Dermis blood vessel endothelial cell (primary cell): ENCODE results near the gene ZC3HAV1L. TPM values are rescaled to one million over a fixed set of nuclear protein-coding genes. Genes with fewer than 3 reads are reported as not detected.
A peak's percentile ranks its signal among the peaks of the same experiment; 100 is the strongest.
"Not testable (repeated sequence)": the region's sequence is repeated elsewhere in the genome, so short reads cannot be mapped to it uniquely, and the experiment has no call there.

ENCODE experiments used
- DNase-seq: peaks from one replicate; pipeline ENCODE4 v3.0.0; 2010
- total RNA-seq: library from RNA; depleted of rRNA; stranded (reverse); fragments of >200 nt; gene quantifications from 2 replicates; pipeline ENCODE4 v1.2.3, GENCODE V29; 2014

The ZC3HAV1L gene
- total RNA-seq, 1 donor from 2014 or later: 20.8 TPM

DNA sequence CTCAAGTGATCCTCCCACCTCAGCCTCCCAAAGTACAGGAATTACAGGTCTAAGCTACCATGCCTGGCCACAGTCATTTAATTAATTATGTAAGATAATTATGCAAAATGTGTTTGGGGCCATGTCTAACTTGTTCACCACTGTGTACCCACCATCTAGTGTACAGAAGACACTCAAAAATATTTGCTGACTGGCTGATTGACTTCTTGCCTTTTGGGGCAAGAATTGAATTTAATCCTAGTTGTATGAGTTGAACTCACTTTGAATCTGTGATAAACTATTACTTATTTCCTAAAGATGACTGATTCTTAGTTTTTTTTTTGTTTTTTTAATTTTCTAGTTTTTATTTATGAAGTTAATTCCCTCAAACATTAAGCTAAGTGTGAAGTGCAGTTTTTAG, 15.8 kb upstream of the ZC3HAV1L start:
- DNase-seq: no peak

DNA sequence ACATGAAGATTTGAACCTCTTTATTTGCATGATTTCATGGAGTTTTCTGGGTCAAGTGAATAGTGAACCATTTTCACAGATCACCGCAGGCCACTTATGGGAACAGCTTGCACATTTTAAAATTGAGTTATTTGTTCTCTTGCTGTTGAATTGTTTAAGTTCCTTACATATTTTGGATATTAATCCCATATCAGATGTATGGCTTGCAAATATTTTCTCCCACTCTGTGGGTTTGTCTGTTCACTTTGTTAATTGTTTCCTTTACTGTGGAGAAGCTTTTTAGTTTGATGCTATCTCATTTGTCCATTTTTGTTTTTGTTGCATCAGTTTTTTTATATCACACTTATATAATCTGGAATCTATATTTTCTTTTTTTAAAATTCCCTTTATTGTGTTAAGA, 14.1 kb upstream of the ZC3HAV1L start:
- DNase-seq: no peak

DNA sequence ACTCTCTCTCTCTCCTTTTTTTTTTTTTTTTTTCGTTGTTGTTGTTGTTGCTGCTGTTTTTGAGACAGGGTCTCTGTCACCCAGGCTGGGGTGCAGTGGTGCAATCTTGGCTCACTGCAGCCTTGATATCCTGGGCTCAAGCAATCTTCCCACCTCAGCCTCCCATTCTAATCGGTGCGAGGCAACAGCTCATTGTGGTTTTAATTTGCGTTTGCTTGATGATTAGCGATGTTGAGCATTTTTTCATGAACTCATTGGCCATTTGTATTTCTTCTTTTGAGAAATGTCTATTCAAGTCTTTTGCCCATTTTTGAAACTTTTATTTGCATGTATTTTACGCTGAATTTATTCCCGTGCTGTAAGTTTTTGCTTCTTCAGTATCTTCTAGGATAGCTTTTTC, 13.3 kb upstream of the ZC3HAV1L start:
- no peak for DNase-seq

DNA sequence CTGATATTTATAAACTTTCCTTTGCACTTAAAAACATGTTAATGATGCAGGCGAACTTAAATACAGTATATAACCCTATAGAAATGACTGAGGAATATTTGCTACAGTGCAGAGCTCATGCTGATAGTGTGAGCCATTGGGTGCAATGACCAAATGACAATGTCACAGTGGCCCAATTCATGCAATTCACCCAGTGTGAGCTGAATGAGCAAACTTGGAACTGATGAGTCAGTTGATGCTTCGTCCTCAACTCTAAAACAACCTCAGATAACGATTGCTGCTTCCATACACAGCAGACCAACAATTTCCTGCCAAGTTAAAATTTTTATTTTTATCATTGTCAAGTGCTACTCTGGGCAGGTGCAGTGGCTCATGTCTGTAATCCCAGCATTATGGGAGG, 12.1 kb upstream of the ZC3HAV1L start:
- no peak for DNase-seq

DNA sequence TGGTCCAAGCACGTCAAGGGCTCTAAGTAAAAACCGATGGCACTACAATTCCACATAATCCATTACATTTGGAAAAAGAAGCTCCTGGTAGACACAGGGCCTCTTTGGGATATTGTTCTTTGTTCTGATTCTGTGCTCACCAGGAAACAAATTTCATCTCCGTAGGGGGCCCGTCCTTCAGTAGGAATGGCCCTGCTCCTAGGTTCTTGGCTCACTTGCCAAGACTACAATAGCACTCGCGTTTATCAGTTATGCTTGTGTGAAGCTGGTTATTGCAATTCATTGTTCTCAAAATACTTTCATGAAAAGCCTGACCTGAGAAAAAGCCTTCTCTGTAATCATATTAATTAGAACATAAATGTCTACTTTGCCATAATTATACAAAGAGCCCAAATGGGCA, 10.3 kb upstream of the ZC3HAV1L start:
- no peak for DNase-seq

DNA sequence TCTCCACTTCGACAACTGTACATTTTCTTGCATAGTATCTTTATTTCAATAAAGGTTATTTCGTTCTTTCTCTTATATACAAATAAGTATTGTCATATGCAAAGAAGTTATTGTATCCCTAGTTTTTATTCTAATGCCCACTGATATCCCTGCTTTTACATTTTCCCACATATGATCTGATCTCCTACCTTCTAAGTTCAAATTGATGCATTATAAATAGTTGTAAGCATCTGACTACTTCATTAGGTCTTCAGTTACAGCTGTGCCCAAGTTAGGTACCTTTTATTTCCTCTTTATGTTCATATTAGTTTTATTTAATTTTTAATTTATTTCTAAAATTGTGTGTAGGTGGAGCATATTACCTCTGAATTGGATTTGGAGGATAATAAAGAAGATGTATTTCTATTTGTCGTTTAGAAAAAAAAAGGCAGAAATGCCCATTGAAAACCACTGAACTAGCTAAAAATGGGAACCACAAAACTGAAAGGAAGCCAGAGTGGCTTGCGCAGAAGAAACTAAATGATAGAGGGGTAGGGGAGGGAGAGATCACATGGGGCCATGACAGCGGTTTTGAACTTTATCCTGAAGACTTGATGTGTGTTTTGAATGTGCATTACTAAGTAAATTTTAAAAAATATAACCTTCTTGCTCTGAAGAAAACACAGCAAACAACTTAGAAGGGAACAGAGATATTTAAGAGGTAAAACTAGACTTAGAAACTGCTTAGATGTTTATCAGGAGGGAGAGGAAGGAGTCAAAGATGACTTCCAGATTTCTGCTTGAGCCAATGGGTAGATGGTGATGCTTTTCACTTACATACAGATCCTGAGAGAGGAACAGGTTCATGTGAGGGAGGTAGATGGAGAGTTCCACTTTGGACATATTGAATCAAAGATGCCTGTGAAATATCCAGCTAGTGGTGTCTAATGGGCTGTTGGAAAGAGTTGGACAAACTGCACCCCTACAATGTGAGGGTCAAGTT, 9.3 kb upstream of the ZC3HAV1L start:
- DNase-seq: no peak

DNA sequence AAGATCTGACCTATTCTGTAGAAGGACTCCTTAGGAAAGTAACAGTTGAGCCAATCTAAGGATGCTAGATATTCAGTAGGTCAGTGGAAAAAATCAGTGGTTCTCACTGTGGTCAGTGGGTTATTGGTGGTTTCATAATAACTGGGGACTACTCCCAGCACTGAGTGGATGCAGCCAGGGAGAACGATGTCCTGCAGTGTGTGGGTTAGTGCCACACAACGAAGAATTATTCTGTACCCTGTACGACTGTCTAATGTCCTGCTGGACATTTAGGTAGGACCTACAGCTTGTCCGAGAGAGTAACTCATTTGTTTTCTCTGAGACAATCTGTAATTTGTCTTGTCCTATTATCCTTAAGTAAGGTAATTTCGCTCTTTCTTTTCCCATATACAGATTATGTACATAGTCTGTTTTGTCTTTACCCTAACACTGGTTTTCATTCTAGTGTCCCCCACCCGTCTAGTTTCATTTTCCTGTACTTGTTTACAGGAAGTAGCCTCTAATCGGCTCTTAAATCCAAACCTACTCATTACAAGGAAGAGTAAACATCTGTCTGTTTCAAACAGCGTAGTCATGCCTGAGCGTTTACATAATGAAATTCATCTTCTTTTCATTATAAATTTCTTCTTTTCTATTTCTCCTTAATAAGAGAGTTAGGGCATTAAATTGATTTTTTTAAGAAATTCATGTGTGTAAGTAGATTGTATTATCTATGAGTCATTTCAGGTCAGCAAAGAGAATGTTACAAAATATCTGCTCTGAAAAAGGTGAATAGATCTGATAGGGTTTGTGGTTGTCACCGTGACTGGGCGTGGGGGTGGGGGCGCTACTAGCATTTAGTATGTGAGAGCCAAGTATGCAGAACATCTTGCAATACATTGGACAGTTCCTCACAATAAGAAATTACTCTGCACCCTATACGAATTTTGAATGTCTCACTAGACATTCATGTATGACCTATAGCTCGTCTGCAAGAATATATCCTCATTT, 8.3 kb upstream of the ZC3HAV1L start:
- peak; percentile 24 for DNase-seq

DNA sequence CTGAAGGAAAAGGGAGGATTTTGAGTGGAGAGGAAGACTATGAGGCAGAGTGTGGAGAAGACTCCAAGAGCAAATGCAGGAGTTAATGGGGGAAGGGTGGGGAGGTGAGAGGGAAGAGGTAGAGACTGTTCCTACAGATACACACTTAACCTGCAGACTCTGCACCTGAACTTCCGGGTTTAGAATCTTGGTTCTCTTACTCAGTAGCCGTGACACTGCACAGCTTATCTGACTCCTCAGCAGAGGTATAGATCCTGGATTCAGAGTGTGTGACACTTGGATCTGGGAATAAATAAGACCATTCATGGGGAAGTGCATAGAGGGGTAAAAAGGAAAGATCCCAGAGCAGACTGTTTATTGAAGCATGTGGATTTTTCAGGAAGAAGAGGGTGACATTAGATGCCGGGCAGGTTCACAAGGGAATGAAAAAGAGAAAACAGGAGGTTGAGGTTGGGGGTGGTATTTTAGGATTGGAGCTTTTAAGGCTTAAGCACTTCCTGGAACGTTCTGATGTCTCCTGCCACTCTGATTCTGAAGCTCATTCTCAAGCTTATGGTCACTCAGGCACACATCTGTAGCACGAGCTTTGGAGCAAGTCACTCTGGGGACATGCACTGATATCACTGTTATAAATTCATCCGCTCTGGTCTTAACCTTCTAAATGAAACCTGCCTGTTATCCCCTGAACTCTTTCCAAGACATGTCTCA, 5.7 kb upstream of the ZC3HAV1L start:
- DNase-seq: no peak

DNA sequence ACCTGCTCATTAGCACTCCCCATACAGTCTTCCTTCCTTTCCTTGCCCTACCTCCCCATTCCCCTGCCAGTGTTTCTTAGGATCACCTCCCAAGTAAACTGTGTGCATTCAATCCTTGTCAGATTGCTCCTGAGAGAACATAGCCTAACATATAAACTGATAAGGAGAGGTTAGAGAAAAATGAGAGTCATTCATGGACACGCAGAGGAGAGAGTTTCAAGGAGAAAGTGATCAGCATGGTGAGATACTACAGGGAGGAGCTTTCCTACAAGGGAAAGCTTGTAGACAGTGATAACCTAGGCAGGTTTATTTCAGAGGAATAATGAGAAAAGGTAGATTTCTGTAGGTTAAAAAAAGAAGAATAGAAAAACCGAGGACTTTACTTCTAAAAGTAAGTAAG, 2.8 kb upstream of the ZC3HAV1L start:
- DNase-seq: no peak

DNA sequence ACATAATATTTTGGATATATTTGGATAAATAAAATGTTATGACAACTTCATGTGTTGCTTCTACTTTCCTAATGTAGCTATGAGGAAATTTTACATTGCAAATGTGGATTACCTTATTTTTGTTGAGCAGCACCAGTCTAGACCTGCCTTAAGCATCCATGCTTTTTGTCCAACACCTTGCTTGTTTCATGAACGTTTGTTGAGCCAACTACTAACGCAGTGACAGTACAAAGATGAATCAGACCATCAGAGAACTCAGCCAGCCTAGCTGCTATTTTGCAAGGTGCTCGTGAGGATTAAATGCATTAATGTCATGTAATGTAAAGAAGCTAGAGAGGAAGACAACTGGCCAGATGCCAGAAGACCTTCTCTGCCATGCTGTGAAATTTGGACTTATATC, 1.1 kb upstream of the ZC3HAV1L start:
- DNase-seq: no peak

DNA sequence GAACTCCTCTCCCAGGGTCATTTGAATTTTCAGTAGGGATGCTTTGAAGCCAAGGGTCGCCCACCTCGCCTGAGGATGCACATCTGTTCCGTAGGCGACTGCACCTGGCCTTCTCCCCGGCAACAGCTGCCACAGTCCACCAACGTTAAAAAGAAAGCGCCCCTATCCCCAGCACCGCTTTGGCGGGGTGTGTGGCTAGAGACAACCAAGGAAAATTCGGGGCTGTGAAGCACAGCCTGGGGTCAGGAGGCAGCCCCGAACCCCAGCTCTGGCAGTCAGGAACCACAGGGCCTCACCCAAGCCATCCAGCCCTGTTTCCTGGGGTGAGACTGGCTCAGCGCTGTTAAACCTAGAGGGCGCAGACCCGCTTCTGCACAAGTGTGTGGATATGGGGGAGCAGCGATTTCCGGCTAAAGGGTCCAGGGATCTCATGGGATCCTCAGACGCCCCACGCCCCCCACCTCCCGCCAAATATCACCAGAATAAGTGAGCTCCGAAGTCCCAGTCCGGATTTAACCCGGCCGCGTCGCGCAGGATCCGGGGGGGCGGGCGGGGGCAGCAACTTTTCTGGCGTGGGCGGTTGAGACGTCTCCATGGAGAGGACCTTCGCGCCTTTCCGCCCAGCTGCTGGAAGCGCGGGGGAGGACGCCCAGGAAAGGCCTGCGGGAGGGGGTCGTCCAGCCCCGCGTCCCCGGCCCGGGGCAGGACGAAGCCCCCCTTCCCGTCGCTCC, 822 bp downstream of the ZC3HAV1L start:
- peak; percentile 39 for DNase-seq

DNA sequence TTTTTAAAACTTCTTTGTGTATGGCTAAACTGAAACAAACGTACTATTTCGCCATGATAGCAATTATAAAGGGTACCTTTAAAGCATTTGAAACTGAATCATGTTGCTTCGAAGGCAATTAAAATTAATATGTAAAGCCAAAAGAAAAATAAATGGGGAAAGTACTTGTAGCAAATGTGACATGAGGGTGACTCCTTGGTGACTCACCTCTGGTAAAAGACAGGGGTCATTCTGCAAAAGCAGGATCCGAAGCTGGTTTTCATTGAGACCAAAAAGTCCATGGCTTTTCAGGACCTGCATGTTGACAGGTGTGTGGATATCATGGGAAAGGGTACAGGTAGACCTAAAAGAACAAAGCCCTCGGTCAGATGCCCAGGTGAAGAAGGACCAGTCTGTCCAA, 1.5 kb downstream of the ZC3HAV1L start:
- DNase-seq: peak; percentile 22

DNA sequence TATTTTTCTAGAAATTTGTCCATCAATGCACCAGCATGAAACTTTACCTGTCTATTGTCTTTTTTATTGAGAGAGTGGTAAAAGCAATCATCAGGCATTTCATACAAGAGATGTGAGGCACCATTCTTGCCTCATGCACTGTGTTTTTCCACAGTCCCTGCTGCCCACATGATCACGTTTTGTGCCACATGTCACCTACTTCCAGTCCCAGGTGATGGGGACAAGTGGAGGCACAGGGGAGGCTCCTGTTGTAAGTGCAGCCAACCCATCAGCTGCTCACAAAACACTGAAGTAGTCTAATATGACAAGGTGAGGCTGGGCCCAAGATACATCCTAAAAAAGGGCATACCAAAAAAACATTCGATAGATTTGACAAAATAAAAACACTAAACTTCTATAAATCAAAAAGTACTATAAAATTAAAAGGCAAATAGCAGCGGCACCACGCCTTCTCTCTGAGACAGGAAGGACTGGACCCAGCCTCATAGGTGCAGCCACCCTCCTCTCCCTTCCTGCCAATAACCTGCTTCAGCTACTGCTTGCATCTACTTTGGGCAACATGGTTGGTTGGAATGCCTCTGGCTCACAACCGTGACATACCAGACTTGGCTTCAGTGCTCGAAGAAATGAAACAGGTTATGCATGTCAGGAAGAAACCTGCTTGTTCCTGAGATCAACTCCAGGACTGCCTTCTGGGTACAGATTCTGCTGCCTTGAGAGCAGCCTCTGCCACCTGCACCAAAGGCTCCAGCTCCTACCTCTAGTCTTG, 2.3 kb downstream of the ZC3HAV1L start:
- DNase-seq: no peak

DNA sequence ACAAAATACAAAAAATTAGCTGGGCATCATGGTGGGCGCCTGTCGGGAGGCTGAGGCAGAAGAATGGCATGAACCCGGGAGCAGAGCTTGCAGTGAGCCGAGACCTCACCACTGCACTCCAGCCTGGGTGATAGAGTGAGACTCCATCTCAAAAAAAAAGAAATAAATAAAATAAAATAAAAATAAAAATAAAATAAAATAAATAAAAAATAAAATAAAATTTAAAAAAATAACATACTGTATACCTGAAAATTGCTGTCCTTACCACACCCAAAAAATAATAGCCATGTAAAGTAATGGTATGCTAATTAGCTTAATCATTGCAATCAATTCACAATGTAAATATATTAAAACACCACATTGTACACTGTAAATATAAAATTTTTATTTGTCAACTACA, 3.4 kb downstream of the ZC3HAV1L start:
- DNase-seq: no peak

DNA sequence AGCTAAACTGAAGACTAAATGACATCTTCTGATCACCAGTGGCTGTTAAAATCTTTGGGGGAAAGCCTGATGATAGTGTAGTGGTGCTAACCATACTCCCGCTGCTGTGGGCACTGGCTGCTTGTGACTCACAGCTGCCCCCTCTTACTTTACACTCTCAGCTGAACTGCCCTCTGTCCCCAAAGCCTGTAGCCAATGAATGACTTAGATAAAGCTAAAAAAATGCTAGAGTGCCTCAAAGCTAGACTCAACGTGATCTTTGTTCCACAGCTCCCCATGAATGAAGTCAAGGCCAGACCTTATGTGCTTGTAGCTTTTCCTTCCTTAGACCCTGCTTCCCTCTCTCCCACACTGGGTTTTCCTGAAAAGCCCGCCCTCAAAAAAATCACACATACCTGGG, 6.5 kb downstream of the ZC3HAV1L start:
- no peak for DNase-seq

DNA sequence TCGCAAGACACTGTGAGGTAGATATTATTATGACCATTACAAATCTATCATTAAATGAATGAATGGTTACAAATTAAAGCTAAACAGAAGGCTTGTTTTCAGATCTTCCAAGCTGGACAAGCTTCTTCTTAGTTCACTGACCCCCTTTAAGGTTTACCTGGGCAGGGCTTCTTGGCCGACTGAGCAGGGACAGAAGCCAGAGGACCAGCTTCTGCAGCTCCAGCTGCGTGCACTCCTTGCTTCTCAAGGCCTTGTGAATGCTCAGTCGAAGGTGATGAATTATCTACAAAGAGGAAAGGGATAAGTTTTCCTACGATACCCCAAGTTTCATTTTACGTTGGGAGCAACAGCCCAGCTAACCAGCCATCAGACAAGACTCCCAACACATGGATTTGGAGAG, 9.3 kb downstream of the ZC3HAV1L start:
- DNase-seq: no peak

DNA sequence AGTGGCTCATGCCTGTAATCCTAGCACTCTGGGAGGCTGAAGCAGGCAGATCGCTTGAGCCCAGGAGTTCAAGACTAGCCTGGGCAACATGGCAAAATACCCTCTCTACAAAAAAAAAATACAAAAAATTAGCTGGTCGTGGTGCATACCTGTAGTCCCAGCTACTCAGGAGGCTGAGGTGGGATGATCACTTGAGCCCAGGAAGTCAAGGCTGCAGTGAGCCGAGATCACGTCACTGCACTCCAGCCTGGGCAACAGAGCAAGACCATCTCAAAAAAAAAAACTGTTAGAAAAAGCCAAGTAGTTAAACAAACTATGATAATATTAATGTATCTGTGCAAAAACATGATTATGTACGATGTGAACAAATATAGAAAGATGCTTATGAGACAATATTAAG, 10.0 kb downstream of the ZC3HAV1L start:
- DNase-seq: not testable (repeated sequence)

DNA sequence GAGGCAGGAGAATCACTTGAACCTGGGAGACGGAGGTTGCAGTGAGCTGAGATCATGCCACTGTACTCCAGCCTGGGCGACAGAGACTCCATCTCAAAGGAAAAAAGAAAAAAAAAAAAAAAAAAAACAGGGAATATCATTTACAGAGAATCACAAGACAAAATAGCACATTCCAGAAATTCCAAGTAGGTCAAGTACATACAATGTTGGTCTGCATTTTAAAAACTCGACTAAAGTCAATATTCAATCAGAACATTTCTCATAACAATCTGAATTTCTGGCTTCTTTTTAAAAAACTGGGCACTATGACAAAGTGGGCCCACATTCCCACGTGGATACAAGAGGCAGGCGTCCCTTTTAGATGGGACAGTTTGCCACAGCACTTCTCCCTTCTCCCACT, 12.8 kb downstream of the ZC3HAV1L start:
- DNase-seq: no peak

DNA sequence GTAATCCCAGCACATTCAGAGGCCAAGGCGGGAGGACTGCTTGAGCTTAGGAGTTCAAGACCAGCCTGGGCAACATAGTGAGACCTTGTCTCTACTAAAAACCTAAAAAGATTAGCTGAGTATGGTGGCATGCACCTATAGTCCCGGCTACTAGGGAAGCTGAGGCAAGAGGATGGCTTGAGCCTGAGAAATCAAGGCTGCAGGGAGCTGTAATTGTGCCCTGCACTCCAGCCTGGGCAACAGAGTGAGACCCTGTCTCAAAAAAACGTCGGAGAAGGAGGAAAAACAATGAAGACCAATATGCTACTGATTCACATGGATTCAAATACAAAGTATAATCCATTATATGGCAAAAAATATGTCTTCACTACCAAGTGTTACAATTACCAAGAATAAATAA, 13.6 kb downstream of the ZC3HAV1L start:
- DNase-seq: no peak

DNA sequence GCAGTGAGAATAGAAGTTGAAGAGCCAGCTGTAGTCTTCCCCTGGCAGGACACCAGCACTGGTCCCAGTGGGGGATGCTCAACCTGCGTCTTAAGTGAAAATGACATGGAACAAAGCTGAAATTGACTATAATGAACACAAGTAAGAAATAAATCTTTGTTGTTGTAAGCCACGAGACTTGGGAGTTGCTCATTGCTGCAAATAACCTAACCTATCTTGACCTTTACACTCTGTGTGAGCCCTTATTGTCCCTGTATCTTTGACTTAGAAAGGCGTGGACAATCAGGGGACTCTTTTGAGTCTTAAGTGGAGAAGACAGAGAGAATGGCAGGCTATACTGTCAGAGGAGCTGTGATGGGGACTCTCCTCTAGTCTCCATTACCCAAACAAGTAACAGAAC, 16.9 kb downstream of the ZC3HAV1L start:
- DNase-seq: no peak

DNA sequence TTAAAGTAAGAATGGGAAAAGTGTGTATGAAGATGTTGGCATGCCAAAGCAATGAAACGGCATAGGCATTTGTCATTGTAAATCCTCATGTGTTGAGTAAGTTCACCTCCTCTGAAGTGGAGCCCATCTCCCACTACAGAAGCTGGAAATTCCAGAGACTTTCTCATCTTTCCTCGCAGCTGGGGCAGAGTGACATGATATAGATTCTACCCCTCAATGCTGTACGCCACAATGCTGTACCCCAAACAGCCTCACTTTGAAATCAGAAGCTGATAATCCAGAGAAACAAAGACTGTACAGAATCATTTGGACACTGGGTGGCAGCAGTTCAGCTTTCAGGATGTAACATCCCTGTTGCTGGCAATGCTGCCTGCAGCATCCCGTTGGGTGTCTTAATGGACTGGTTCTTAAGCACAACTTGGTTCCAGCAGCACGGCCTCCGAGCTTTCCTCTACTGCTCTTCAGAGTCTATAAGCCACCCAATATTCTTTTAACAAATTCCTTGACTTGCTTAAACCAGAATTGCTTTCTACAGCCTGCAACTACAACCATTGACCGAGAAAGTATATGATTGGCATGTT, 18.8 kb downstream of the ZC3HAV1L start:
- DNase-seq: peak; percentile 84
